Astrocyte of the spinal cord (primary cell): Measurements from ENCODE around the gene TAF1B.

Experiments
- DNase-seq: peaks from one replicate; pipeline ENCODE4 v3.0.0; 2011; ENCODE audit warnings: low read depth, low spot score
- H3K4me3 ChIP-seq: 2 replicates; pipeline ENCODE4 v1.5.1; 2011; ENCODE audit warnings: low read depth, mild to moderate bottlenecking, low read length, moderate library complexity
- in situ Hi-C: cut with HindIII; loops from 2 replicates; pipeline ENCODE4 v1.10.0; 2017; ENCODE audit warnings: low sequenced_read_pairs
- TF ChIP-seq, protein P1 (sequence below): IDR thresholded peaks from 2 replicates; pipeline ENCODE4 v1.5.1; 2012; ENCODE audit warnings: low read depth, mild to moderate bottlenecking, low read length, inconsistent platforms

Gene TAF1B

DNA sequence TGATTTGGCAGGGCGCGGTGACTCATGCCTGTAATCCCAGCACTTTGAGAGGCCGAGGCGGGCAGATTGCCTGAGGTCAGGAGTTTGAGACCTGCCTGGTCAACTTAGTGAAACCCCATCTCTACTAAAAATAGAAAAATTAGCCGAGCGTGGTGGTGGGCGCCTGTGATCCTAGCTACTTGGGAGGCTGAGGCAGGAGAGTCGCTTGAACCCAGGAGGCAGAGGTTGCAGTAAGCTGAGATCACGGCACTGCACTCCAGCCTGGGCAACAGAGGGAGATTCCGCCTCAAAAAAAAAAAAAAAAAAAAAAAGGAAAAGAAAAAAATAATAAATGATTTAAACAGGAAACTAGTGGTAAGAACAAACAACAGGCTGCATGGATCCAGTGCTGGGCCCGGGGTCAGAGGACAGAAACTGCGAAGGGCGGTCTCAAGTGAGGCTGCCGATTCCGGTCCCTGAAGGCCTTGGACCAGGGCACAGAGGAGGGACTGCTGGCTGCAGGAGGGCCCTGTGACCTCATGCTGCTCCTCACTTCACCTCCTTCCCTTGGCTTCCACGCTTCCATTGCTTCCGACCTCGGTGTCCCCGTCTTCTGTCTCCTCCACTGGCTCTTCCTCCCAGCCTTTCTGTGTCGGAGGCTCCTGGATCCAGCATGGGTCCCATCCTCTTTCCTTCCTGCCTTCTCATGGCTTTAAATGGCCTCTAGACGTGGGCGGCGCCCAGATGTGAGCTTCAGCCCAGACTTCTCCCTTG is 106.1 kb downstream of the TAF1B start:
- TF ChIP-seq, protein P1, sequence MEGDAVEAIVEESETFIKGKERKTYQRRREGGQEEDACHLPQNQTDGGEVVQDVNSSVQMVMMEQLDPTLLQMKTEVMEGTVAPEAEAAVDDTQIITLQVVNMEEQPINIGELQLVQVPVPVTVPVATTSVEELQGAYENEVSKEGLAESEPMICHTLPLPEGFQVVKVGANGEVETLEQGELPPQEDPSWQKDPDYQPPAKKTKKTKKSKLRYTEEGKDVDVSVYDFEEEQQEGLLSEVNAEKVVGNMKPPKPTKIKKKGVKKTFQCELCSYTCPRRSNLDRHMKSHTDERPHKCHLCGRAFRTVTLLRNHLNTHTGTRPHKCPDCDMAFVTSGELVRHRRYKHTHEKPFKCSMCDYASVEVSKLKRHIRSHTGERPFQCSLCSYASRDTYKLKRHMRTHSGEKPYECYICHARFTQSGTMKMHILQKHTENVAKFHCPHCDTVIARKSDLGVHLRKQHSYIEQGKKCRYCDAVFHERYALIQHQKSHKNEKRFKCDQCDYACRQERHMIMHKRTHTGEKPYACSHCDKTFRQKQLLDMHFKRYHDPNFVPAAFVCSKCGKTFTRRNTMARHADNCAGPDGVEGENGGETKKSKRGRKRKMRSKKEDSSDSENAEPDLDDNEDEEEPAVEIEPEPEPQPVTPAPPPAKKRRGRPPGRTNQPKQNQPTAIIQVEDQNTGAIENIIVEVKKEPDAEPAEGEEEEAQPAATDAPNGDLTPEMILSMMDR, result no peak
- H3K4me3 ChIP-seq, result no peak overlapping the region
- in situ Hi-C loops, result no loop called here
- DNase-seq, result no peak

DNA sequence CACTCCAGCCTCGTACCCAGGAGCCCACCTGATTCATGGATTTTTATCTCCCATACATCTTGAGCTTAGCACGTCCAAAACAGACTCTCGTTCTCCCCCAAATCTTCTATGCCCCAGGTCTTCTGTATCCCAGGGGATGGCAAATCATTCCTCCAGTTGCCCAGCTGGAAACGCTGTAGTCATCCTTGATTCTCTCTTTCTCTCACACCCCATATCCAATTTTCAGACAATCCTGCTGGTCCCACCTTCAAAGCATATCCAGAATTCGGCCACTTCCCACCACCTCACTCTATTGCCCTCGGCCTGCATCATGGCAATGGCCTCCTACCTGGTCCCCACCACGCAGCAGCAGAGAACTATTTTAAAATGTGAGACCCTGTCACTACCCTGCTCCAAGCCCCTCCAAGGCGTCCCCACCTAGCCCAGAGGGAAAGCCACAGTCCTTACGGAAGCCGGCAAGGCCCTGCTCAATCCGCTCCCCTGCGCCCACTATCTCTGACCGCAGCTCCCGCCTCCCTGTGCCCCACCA is 106.8 kb downstream of the TAF1B start:
- DNase-seq, result no peak
- no peak overlapping the region for H3K4me3 ChIP-seq
- TF ChIP-seq, protein P1, result no peak
- in situ Hi-C loops, result no loop called here

DNA sequence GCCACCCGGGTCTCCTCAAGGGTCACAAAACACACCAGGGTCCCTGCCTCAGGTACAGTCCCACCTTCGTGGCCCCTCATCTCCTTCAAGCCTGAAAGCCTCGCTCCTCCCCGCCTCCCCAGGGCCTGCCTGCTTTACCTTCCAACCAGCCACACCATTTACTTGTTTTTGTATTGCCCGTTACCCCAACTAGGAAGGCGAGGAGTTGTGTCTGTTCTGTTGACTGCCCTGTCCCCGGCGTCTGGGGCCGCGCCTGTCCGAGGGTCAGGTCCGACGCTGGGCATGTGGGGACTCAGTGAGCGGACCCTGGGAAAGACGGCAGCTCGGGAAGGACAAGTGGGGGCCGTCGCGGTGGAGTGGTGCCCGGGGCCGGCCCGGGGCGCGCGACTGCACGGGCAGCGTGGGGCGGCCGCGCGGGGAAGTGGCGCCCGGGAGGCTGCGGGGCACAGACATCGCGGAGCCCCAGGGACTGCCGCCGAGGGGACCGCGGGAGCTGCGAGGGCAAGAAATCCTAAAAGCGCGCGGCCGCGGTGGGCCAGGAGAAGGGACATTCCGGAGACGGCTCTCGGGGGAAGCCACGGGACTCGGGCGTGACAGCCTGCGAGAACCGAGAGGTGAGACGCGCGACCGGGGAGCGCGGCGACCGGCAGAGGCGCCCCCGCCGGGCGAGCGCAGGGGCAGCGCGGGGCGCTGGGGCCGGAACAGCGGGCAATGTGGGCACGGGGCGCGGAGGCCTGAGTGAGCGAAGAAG is 107.4 kb downstream of the TAF1B start:
- peak overlapping the region; percentile 40 for H3K4me3 ChIP-seq
- no peak for DNase-seq
- in situ Hi-C loops, result no loop called here
- TF ChIP-seq, protein P1, result no peak

DNA sequence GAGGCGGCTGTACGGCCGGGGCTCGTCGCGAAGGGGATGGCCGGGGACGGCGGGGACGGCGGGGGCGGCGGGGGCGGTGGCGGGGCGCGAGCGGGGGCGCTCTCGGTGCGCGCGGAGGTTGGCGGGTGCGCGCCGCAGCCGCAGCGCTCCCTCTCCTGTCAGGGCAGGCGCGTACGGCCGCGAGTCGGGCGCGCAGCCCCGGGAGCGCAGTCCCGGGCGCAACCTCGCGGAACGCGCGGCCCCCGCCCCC is 107.9 kb downstream of the TAF1B start:
- DNase-seq, result no peak
- H3K4me3 ChIP-seq, result peak overlapping the region; percentile 40
- TF ChIP-seq, protein P1, result no peak
- in situ Hi-C loops, result no loop called here

DNA sequence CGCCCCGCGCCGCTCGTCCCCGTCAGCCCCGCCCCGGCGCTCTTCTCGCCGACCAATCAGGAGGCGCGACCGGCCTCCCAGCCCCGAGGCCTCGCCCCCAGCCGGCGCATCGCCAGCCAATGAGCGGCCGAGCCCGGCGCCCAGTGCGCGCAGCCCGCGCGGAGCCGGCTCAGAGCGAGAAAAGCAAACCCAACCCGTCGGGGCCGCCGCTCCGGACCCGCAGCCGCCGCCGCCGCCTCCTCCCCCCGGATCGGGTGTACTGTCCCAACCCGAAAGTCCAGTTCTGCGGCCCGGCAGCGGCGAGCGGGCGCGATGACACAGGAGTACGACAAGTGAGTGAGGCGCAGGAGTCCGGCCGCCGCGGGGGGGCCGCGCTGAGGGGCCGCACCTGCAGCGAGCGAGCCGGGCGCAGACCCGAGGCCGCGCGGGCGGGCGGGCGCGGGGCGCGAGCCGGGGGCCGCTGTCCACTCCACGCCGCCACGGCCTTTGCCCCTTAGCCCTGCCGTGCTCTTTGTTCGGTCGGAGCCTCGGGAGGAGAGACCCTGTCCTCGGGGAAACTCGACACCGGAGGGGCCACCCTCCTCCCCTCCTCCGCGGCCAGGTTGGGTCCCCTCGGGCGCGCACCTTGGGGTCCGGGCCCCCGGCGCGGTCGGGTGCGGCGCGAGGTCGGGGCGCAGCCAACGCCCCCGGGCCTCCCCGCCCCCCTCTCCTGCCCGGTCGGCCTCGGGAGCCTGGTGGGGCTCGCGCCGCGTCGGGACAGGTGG is 108.4 kb downstream of the TAF1B start, which contains the start of gene GRHL1:
GRHL1 (plus strand) TSS at position 172 of the 764 bp plus-strand sequence; CDS start at position 313, 141 bp downstream.
- DNase-seq, result peak; percentile 88
- in situ Hi-C loops, result no loop called here
- peak within 1 kb of the TSS; percentile 45 for H3K4me3 ChIP-seq
- TF ChIP-seq, protein P1, result no peak

DNA sequence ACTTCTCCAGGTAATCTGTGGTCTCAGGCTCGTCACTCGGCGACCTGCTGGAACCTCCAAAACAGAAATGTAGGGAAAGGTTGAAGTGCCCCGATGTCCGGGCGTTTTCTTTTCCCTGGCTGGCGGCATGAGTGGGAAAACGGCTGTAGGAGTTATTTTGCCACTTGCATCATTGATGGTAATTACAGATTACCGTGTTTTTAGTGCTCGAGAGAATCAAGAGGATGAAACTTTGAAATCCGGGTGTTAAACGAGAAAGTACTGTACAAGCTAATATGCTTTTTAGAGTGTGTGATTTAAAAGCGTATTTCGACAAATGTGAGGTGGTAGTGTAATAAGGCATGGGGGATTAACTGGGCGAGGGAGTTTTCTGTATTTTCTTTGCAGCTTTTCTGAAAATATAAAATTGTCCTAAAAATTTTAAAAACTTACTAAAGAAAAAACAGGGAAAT is 109.0 kb downstream of the TAF1B start:
- peak overlapping the region; percentile 45 for H3K4me3 ChIP-seq
- in situ Hi-C loops, result no loop called here
- TF ChIP-seq, protein P1, result no peak
- no peak for DNase-seq
